GM21576 (cell line): ENCODE data around the gene ADAMTS2.

Experiments
- ATAC-seq: cut with Tn5 transposase; IDR thresholded peaks from one replicate; pipeline ENCODE4 v1.9.1; 2021; ENCODE audit warnings: mild to moderate bottlenecking, moderate library complexity; ENCODE audit not compliant: unreplicated experiment

ADAMTS2 gene

DNA sequence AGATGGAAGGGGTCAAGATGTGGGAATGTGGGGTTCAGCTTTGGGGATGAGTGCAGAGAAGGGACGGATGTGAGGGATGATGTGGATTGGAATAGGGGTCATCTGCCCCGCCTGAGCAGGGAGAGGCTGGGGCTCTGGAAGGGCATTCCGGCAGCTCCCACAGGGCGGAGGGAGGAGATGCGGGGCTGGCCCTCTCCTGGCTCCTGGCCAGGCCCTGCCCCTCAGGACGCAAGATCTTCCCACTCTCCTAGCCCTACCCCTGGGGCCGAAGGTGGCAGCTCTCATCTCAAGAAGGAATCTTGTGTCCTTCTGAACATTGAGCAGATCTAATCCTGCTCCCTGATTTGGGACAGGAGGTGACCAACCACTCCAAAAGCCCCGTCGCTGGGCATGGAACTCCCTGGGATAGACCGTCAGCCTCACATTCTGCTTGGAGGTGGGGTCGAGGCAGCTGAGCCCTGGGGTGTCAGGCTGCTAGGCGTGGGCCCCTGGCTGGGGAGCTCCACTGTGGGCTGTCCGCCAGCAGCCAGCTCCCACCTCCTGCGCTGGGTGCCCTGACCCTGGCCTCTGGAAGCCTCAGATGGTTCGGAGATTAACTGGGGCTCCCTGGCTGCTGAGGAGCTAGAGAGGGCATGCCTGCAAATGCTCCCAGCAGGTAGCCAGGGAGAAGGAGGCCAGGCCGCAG is 159.9 kb downstream of the ADAMTS2 start:
- ATAC-seq: no peak

GRCh38 chr5:179184521-179185050 is 160.7 kb downstream of the ADAMTS2 start:
- no peak for ATAC-seq

DNA sequence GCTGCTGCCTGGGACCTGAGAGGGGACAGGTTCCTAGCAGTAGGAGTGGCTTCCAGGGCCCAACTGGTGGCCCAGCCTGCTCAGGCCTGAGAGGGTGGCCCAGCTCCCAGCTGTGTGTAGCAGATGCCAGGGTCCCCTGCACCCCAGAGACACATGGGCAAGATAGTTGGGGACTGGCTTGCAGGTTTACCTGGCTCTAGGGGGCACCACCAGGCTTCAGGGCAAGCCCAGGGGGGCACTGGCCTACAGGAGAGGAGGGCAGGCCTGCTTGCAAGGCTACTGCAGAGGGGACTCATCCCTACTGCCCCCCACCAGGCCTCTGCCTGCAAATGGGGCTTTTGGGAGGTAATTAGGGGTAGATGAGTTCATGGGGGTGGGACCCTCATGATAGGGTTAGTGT is 161.8 kb downstream of the ADAMTS2 start:
- no peak for ATAC-seq

- ATAC-seq: no peak
These were observed 162.7 kb downstream of the ADAMTS2 start for GRCh38 chr5:179182601-179183000.

DNA sequence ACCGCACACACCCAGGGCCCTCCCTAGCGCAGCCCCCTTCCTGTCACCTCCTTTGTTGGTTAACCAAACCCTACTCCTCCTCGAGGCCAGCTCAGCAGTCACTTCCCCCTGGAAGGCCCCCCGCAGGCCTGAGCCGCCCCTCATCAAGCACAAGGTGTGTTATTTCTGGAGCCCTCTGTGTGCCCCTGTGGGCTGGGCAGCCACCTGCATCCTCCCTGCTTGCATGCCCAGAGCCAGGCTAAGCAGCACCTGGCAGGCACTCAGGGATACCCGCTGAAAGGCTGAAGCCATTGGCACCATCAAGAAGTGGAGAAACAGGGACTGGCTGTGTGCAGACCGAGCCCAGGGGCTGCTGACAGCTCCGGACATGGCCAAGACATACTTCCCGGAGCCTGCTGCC is 163.3 kb downstream of the ADAMTS2 start:
- no peak for ATAC-seq

GRCh38 chr5:179180921-179181645 is 164.2 kb downstream of the ADAMTS2 start:
- no peak for ATAC-seq

- no peak for ATAC-seq
These were observed 165.1 kb downstream of the ADAMTS2 start for GRCh38 chr5:179180061-179180610.

DNA sequence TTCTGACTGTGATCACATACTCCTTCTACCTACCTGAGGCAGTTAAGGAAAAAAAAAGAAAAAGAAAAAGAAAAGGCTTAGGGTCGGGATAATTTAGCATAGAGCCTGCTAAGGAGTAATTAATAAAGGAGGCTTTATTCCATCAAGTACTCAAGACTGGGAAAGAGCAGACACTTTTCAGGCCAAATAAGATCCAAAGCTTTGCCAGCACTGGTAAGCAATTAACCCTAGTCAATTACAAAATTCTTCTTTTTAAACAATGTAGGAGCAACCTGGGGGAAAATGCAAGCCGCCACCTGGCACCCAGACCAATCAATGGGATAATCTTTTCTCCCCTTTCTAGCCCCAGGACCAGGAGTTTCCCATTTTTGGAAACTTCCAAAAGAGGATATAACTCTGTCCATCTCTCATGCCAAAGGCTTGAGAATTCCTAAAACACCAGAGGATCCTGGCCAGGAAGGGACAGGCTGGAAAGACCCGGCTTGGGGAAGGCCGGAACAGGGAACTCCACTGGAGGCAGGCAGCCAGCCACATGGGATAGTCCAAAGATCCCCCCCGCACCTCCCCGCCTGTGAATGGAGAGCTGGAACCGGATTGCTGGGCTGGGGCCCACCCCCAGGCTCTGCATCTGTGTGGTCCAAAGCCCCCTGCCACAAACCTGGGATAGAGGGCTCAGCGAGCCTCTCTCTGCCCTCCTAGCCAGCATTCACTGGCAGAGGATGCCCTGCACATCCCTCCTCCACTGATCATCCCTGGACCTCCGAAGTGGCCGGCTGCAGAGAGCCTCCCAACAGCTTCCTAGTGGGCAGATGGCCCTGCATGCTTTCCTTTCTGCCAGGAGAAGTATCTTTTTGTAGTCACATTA is 167.3 kb downstream of the ADAMTS2 start:
- ATAC-seq: no peak

GRCh38 chr5:179176571-179177230 is 168.6 kb downstream of the ADAMTS2 start:
- ATAC-seq: no peak

DNA sequence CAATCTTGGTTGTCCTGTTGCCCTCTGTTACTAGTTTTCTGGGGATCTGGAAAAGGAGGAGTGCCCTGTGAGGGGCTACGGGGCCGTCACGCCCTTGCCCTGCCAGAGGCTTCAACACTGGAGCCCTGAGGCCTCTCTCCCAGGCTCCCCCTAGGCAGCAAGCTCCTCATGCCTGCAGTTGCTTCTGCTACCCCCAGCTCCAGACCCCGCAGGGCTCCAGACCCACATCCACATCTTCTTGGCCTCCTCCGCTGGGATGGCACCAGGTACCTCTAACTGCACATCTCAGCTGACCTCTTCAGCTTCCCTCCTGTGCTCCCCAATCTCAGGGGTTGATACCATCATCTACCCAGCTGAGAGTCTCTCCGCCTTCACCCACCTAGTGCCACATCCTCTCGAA is 169.1 kb downstream of the ADAMTS2 start:
- ATAC-seq: no peak

GRCh38 chr5:179171816-179172745 is 173.2 kb downstream of the ADAMTS2 start:
- ATAC-seq: no peak

- ATAC-seq: no peak
These were observed 173.9 kb downstream of the ADAMTS2 start for GRCh38 chr5:179171251-179171815.

- ATAC-seq: no peak
These were observed 174.7 kb downstream of the ADAMTS2 start for GRCh38 chr5:179170606-179171005.

GRCh38 chr5:179169836-179170235 is 175.4 kb downstream of the ADAMTS2 start:
- no peak for ATAC-seq

DNA sequence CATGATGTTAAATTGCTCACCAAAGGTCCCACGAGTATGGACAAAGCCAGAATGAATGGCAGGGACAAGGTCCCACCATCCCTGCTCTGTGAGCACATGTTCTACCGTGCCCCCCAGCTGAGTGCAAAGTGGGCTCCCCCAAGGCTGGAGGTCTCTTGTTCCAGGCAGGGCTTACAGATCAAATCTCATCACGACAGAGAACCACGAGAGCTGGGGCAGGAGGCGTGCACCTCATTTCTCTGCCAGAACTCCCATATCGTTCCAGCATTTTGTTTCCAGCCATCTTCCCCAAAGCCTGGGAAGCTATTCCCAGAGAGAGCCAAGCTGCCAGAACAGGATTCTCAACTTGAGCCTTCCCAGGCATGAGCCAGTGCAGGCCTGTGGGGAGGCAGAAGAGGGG is 176.6 kb downstream of the ADAMTS2 start:
- no peak for ATAC-seq

DNA sequence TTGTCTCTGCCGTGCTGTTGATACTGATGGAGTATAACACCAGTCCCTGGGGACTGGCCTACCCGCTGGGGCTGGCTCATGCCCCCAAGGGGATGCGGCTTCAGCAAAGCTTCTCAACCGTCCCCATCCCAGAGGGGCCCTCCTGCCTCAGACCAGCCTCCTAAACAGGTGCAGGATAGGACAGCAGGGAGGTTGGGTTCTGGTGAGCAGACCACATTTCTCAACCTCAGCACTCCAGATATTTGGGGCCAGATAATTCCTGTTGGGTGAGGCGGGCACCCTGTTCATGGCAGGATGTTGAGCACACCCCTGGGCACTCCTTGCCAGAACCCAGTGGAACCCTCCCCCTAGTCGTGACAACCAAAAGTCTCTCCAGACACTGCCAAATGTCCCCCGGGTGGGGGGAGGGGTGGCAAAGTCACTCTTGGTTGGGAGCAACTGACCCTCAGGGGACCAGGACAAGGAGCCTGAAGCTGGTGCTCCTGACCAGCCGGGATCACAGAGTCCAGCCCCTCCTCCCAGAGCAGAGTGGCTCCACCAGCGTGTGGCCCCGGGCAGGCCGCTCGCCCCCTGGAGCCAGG is 177.3 kb downstream of the ADAMTS2 start:
- ATAC-seq: no peak

DNA sequence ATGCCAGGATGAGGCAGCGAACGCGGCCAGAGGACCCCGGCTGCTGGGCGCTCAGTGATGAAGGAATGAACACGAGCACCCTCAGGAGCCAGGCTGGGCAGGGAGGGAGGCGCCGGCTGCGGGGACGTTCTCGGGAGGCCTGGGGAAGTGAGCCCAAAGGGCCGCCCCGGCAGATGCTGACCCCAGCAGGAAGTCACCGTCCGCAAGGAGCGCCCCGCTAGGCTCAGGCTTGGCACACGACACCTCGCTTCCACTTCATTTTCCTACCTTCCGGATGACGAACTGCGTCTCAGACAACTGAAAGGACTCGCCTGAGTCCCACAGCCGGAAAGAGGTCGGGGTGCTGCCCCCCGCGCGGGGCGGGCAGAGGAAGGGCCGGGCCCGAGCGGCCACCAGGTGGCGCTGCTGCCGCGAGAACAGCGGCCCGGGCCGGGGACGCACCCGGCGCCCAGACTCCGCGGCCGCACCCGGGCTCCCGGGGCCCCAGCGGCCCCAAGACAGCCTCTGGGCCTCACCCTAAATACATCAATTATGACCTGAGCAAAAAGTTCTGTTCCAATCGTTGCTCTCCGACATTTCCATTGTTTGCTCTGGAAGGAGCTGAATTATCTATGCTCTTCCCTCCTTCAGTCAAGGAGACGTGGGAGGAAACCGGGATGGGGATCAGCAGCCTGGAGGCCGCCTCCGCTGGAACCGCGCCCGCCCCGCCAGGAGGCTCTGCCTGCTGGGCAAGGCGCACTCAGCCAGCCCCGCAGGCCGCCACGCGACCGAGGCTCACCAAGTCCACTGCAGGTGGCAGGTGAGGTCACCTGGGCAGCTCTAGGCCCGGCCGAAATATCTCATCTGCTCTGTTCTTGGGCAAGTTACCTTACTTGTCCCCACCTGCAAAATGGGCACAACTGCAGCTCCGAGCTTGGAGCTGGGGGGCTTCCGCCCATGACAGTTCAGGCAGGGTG is 178.1 kb downstream of the ADAMTS2 start:
- ATAC-seq: peak; percentile 53
